ENCODE data around the gene PTPRM.
"Not testable (repeated sequence)": the region's sequence is repeated elsewhere in the genome, so short reads cannot be mapped to it uniquely, and the experiment has no call there.

Gene PTPRM

DNA sequence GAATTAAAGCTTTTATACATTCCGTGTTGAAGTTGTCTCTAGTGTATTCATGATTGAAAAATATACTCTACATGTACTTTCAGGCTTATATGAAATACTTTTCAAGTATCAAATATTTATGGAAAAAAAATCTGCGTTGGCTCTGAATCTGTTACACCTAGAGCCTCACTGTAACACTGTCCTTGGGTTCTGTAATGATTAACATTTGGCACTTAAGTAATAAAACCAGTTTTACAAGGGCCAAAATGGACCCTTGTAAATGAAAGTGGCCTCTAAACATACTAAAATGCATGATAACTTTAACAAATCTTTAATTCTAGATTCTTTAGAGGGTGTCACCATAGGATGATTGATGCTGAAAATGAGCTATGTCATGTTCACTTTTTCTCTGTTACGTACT is 162.8 kb downstream of the PTPRM start:
- no peak for DNase-seq

GRCh38 chr18:7730682-7731081 is 163.6 kb downstream of the PTPRM start:
- no peak for DNase-seq

GRCh38 chr18:7733642-7734041 is 166.5 kb downstream of the PTPRM start:
- DNase-seq, result no peak

DNA sequence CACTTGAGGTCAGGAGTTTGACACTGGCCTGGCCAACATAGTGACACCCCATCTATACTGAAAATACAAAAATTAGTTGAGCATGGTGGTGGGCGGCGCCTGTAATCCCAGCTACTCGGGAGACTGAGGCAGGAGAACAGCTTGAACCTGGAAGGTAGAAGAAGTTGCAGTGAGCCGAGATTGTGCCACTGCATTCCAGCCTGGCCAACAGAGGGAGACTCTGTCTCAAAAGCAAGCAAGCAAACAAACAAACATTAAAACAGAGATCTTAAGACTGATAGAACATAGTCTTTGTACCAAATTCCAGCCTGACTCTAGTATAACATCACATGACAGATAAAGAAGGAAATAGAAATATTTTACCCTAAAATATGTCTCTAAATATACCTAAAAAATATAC is 168.1 kb downstream of the PTPRM start:
- no peak for DNase-seq

GRCh38 chr18:7735626-7736175 is 168.6 kb downstream of the PTPRM start:
- no peak for DNase-seq

DNA sequence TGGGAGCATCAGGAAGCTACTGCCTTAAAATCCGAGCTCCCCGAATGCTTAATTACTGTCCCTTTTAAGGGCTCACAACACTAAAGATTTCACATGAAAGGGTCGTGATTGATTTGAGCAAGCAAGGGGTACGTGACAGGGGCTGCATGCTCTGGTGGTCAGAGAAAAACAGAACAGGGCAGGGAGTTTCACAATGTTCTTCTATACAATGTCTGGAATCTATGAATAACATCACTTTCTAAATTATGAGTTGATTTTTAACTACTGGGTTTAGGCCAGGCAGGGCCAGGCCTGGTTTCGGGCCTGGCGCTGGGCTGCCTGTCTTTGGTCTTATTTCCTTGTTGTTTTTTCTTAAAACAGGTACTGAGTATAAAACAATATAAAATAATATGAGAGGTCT is 169.4 kb downstream of the PTPRM start:
- DNase-seq, result not testable (repeated sequence)

GRCh38 chr18:7737550-7737949 is 170.4 kb downstream of the PTPRM start:
- no peak for DNase-seq

DNA sequence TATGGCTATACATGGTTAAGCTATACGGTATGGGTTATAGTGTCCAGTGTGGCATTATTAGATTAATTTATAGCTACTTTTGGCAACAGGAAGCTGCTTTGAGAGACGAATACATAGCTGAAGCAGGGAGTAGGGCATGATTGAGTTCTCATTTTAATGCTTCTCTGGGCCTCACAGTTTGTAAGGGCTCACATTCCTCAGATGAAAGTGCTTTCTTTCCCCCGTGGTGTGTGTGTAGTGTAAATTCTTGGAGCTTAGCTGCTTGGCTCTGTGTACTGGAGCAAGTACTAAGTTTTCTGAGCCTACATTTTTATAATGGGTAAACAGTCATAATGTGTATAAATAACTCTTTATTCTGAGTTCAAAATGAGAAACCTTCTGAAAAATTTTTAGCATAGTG is 173.7 kb downstream of the PTPRM start:
- DNase-seq, result no peak

- no peak for DNase-seq
These were observed 174.5 kb downstream of the PTPRM start for GRCh38 chr18:7741640-7742039.

DNA sequence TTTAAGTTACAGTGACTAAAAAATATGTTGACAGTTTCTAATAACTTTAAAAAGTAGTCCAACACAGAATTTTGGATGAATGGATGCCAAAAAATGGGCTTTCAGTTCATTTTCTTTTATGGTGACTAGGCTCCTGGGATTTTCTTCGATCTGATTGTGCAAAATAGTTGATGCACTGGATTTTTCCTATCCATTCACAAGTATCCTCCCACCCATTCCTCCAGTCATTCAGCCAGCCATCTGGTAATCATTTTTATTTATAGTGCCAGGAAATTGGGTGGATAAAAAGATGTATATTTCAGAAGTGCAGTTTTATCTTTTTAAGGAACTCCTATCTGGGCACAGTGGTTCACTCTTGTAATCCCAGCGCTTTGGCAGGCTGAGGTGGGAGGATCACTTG is 175.1 kb downstream of the PTPRM start:
- no peak for DNase-seq

GRCh38 chr18:7743256-7743655 is 176.1 kb downstream of the PTPRM start:
- DNase-seq, result no peak

DNA sequence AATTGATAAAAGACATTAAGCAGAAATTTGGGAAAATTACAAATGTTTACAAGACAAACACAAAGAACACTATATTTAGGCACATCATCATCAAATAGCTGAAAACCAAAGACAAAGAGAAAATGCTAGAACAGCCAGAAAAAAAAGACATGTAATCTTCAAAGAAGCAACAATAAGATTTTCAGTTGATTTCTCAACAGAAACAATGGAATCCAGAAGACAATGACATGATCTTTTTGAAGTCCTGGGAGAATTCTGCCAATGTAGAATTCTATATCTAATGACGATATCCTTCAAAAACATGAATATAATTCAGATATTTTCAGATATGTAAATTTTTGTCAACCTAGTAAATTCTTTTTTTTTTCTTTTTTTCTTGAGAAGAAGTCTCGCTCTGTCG is 179.0 kb downstream of the PTPRM start:
- no peak for DNase-seq

- no peak for DNase-seq
These were observed 181.3 kb downstream of the PTPRM start for GRCh38 chr18:7748251-7749007.

DNA sequence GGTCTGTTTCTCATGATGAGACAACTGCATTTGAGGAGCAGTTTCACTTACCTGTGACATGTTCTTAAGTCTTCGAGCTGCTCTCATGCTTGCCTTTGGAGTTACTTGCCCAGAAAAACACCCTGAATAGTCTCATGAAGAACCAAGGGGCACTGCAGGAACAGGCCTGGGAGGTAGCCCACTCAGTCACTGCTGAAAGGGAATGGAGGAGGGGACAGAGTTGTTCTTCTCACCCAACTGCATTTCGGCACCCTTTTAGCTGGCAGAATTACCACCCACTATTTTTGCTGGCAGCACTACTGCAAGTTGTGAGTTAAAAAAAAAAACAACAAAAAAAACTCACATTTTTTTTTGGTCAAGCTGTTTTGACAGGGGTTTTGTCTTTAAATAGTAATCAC is 181.9 kb downstream of the PTPRM start:
- DNase-seq, result no peak

DNA sequence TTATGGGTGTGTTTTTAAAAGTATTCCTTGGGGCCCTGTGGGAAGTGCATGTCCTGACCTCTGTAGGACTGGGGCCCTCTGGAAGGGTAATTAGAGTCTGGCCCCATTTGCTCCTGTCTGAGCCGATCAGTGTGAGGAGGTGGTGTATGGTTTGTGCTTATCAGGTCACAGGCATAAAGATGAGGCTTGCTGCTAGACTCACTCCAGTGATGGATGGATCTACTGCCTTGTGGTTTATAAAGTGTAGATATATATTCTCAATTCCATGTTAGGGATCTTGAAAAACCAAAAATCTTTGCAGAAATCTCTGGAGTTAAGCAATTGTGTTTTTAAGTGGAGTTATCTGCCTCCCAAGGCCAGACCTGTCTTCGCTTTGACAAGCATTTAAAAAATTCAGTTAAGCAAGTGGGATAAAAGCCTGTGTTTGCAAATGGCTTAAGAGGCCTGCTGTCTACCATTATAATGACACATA is 182.4 kb downstream of the PTPRM start:
- DNase-seq, result no peak

DNA sequence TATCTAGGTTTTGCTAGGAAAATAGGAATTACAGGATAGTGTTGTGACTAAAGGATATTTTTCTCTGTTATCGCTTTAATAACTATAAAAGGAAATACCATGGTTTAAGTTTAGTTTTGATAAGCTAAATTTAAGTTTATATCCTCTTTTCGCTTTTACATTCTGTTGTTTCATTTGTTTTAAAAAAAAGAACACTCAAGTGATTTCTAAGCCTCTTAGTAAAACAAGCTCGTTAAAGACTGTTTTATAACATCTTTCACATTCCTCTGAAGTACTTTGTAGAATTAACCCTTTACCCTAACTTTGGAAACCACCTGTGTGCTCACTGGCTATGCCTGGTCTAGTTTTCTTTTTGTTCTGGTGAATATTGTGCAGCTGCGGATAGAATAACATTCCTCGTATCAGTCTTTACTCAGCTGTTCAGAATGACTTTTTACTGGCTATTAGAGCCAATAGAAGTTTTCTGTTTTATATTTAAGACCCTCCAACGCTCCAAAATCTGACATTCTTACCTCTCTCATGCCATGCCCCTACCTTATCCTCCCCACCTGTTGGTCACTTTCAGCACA is 183.1 kb downstream of the PTPRM start:
- no peak for DNase-seq

DNA sequence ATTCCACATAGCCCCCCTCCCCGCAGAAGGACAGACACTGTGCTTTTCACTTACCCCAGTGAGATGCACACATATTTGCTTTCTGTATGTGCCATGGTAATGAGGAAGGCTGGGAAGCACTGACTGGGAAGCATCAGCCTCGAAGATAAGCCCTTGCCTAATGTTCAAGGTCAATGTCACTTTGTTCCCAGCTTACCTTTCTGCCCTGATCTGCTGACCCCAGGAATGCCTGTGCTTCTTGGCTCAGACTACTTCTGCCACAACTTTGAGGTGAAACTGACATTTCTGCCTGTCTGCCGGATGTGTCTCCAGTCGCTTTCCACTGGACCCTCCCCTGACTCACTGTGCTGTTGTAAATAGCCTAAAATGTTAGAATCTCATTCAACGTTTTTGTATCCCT is 183.8 kb downstream of the PTPRM start:
- no peak for DNase-seq

DNA sequence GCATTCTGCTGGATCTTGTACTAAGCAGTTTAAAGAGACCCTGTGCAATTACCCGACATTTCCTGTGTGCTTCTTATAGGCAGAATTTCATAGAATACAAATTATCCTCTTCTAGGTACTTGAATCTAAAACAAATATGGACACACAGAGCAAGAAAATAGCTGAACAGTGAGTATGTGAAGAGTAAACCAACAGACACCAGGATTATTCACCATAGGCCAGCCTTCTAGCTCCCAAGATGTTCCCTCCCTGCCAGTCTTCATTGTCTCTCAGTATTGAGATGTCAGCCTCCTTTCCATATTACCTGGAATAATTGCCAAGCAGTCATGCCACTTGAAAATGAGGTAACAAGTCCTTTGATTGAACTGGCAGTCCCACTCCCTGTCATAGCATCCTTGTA is 187.1 kb downstream of the PTPRM start:
- no peak for DNase-seq

- DNase-seq, result no peak
These were observed 187.6 kb downstream of the PTPRM start for GRCh38 chr18:7754725-7755181.

- DNase-seq, result no peak
These were observed 188.8 kb downstream of the PTPRM start for GRCh38 chr18:7755753-7756475.

GRCh38 chr18:7757175-7757574 is 190.1 kb downstream of the PTPRM start:
- no peak for DNase-seq

DNA sequence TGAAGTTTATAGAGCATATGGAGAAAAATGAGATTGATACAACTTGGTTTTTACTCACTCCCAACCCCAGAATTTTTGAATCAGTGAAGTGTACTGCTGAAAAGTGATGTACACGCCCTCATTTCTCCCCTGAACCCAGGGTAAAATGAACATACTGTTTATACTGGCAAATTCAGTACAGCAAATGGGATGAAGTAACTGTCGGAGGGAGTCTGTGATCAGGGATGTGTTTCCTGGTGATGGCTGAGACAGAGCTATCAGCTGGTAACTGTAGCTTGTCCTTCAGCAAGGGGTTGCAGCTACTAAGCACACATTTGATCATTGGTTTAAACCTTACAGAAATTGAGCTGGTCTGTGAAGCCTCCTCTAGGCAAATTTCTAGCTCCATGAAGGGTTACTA is 191.6 kb downstream of the PTPRM start:
- DNase-seq, result no peak

Data from SHP77 treated with DMSO at 0.1 percent for 48 hours (cell line).